ENCODE data around the gene DPCD. TPM values are rescaled to one million over a fixed set of nuclear protein-coding genes. Genes with fewer than 3 reads are reported as not detected.

The DPCD gene
- total RNA-seq, 1 experiment from 2014 or later = 33.4 TPM

GRCh38 chr10:101566333-101567164, 21.6 kb upstream of the DPCD start:
- DNase-seq (ENCODE audit: low read depth) = no peak

GRCh38 chr10:101567165-101568006, 20.7 kb upstream of the DPCD start:
- no peak for DNase-seq (ENCODE audit: low read depth)

- no peak for DNase-seq (ENCODE audit: low read depth)
These were observed 19.9 kb upstream of the DPCD start for GRCh38 chr10:101568054-101568745.

GRCh38 chr10:101569323-101569621, 18.8 kb upstream of the DPCD start:
- DNase-seq (ENCODE audit: low read depth) = no peak

GRCh38 chr10:101569622-101570427, 18.3 kb upstream of the DPCD start:
- peak; percentile 54 for DNase-seq (ENCODE audit: low read depth)

GRCh38 chr10:101570428-101571270, 17.5 kb upstream of the DPCD start:
- no peak for DNase-seq (ENCODE audit: low read depth)

GRCh38 chr10:101571271-101571925, 16.7 kb upstream of the DPCD start:
- DNase-seq (ENCODE audit: low read depth) = no peak

GRCh38 chr10:101572126-101572525, 16.0 kb upstream of the DPCD start:
- DNase-seq (ENCODE audit: low read depth) = no peak

- no peak for DNase-seq (ENCODE audit: low read depth)
These were observed 15.3 kb upstream of the DPCD start for GRCh38 chr10:101572785-101573184.

- DNase-seq (ENCODE audit: low read depth) = no peak
These were observed 14.0 kb upstream of the DPCD start for GRCh38 chr10:101573885-101574753.

GRCh38 chr10:101575091-101575490, 13.0 kb upstream of the DPCD start:
- no peak for DNase-seq (ENCODE audit: low read depth)

GRCh38 chr10:101575580-101576210, 12.4 kb upstream of the DPCD start:
- DNase-seq (ENCODE audit: low read depth) = no peak

- peak; percentile 17 for DNase-seq (ENCODE audit: low read depth)
These were observed 11.8 kb upstream of the DPCD start for GRCh38 chr10:101576211-101576863.

GRCh38 chr10:101577121-101577871, 10.8 kb upstream of the DPCD start:
- no peak for DNase-seq (ENCODE audit: low read depth)

GRCh38 chr10:101578192-101578591, 9.9 kb upstream of the DPCD start:
- DNase-seq (ENCODE audit: low read depth) = no peak

- no peak for DNase-seq (ENCODE audit: low read depth)
These were observed 9.2 kb upstream of the DPCD start for GRCh38 chr10:101578803-101579515.
